ENCODE measurements around the gene DIP2B.
A peak's percentile ranks its signal among the peaks of the same experiment; 100 is the strongest.
"Not testable (repeated sequence)": the region's sequence is repeated elsewhere in the genome, so short reads cannot be mapped to it uniquely, and the experiment has no call there.

The DIP2B gene

DNA sequence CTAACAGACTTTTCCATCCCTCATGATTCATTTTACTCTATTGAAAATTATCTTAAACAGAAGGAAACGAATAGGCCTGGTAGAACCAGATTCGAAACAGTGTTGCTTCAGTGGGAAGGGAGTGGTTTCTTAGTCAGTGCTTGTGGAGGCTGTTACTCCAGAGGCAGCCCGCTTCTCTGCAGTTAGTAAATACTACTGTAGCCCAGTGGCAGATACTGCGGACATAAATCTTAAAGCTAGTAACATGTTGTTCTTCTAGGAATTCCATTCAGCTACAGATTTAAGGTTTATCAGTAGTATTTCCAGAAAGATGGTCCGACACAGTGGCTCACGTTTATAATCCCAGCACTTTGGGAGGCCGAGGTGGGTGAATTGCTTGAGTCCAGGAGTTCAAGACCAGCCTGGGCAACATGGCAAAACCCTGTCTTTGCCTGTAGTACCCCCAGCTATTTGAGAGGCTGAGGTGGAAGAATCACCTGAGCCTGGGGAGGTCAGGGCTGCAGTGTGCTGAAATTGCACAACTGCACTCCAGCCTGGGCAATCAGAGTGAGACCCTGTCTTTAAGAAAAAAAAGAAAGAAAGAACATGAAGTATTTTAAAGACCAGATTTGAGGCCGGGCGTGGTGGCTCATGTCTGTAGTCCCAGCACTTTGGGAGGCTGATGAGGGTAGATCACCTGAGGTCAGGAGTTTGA lies 45.9 kb downstream of the DIP2B start:
- DNase-seq (ENCODE audit: low read depth): no peak

DNA sequence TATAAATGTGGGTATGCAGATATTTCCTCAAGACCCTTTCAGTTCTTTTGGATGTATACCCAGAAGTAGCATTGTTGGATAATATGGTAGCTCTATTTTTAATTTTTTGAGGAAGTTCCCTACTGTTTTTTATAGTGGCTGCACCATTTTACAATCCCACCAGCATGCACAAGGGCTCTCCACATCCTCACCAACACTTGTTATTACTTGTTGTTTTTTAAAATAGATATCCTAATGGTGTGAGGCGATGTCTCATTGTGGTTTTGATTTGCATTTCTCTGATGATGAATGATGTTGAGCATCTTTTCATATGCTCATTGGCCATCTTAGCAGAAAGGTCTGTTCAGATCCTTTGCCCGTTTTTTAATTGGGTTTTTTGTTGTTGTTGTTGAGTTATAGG lies 47.1 kb downstream of the DIP2B start:
- DNase-seq (ENCODE audit: low read depth): no peak

DNA sequence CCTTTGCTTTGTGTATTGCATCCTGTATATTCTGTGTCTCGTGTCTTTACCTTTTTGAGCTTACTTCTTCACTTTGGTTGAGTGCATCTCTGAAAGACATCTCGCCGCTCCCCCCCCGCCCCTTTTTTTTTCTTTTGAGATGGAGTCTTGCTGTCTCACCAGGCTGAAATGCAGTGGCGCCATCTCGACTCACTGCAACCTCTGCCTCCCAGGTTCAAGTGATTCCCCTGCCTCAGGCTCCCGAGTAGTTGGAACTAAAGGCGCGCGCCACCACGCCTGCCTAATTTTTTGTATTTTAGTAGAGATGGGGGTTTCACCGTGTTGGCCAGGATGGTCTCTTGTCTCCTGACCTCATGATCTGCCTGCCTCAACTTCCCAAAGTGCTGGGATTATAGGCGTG lies 49.9 kb downstream of the DIP2B start:
- DNase-seq (ENCODE audit: low read depth): no peak

DNA sequence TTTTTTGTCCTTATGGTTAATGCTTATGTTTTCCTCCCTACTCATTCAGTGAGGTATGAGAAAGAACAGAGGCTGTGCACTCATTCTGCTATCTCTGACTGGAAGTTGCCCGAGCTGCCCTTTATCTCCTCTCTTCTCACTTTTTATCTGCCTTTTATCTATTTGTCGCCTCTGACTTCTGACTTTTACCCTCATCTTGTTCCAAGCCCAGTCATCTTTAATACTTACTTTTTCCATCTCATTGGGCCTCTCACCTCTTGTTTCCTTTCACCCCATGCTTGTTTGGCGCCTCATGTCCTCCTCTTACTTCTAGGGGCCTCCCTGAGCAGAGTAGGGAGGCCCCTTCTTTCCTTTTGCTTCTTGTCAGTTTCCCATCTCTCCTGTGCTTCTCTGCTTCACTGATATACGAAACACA lies 50.7 kb downstream of the DIP2B start:
- no peak for DNase-seq (ENCODE audit: low read depth)

DNA sequence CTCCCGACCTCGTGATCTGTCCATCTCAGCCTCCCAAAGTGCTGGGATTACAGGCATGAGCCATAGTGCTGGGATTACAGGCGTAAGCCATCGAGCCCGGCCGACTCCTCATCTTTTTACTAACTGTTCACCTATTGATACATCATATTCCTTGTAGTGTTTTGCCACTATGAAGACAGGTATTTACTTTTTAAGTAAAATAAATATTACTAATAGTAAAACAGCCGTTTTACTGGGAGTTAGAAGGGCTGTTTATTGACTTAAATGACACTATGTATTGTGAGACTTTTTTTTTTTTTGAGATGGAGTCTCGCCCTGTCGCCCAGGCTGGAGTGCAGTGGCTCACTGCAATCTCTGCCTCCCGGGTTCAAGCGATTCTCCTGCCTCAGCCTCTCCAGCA lies 51.5 kb downstream of the DIP2B start:
- DNase-seq (ENCODE audit: low read depth): no peak

DNA sequence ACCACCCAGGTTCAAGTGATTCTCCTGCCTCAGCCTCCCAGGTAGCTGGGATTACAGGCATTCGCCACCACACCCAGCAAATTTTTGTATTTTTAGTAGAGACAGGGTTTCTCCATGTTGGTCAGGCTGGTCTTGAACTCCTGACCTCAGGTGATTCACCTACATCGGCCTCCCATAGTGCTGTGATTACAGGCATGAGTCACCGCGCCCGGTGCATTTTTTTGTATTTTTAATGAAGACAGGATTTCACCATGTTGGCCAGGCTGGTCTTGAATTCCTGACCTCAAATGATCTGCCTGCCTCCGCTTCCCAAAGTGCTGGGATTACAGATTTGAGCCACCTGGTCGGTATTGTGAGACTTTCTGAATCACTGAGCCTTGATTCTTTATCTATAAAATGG lies 52.0 kb downstream of the DIP2B start:
- not testable (repeated sequence) for DNase-seq (ENCODE audit: low read depth)

DNA sequence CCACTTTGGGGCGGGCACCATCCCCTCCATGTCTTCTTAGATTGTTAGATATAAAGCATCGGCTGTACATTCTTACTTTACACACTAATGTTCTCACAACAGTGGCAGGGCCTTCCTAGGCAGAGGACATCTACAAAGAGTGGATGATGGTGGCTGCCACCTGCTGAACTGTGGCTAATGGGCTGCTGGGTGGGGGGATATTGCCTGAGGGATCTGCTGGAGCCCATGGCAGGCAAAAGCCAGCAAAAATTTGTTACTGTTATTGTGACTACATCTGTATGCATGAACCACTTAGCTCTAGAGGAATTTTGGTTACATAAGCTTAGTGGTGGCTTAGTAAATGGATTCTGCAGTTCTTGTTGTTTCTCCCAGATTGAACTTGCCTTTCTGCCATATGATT lies 52.6 kb downstream of the DIP2B start:
- no peak for DNase-seq (ENCODE audit: low read depth)

DNA sequence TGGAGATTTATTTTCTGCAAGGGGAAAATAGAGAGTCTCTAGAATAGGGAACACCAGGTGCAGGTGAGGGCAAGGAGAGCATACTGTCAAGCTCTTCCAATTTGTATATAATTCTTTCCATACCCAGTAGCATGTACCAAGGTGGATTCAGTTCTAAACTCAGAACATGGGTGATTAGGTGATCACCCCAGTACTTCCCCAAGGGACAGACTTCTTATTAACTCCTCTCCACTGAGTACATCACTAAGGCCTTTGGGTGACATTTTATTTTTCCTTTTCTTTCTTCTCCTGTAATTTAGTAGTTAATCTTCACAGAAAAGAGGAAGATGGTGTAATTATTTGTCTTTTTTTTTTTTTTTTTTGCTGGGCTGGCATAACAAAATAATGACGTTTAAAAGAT lies 54.2 kb downstream of the DIP2B start:
- DNase-seq (ENCODE audit: low read depth): no peak

DNA sequence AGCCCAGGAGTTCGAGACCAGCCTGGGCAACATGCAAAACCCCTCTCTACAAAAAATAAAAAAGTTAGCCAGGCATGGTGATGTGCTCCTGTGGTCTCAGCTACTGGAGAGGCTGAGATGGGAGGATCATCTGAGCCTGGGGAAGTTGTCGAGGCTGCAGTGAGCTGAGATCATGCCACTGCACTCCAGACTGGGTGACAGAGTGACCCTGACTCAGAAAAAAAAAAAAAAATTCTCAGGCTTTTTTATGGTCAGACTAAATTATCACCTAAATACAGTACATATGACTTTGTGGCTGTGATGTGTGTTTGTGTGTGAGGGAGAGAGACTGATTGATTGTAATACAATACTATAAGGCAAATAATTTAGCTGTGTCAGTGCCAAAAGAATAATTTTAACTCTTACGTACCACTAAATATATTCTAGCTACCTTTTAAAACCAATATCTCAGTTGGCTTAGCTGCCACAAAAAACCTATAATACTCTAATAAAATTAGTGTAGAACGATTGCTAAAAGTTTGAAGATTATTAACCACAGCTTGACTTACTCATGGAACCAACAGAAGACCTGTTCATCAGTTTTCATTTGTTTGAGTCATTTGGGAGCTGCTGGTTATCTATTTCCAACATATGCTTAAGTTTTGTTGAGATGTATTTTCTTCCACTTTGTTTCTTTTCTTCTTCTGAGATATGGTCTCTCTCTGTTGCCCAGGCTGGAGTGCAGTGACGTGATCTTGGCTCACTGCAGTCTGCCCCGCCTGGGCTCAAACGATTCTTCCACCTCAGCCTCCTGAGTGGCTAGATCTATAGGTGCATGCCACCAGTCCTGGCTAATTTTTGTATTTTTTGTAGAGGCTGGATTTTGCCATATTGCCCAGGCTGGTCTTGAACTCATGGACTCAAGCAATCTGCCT lies 58.0 kb downstream of the DIP2B start:
- DNase-seq (ENCODE audit: low read depth): no peak

DNA sequence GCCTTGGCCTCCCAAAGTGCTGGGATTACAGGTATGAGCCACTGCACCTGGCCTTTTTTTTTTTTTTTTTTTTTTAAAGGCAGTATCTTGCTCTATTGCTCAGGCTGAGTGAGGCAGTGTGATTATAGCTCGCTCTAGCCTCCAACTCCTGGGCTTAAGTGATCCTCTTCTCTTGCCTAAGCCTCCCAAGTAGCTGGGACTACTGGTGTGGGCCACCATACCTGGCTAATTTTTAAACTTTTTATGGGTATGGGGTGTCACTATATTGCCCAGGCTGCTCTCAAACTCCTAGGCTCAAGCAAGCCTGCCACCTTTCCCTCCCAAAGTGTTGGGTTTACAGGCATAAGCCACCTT lies 58.6 kb downstream of the DIP2B start:
- DNase-seq (ENCODE audit: low read depth): no peak

DNA sequence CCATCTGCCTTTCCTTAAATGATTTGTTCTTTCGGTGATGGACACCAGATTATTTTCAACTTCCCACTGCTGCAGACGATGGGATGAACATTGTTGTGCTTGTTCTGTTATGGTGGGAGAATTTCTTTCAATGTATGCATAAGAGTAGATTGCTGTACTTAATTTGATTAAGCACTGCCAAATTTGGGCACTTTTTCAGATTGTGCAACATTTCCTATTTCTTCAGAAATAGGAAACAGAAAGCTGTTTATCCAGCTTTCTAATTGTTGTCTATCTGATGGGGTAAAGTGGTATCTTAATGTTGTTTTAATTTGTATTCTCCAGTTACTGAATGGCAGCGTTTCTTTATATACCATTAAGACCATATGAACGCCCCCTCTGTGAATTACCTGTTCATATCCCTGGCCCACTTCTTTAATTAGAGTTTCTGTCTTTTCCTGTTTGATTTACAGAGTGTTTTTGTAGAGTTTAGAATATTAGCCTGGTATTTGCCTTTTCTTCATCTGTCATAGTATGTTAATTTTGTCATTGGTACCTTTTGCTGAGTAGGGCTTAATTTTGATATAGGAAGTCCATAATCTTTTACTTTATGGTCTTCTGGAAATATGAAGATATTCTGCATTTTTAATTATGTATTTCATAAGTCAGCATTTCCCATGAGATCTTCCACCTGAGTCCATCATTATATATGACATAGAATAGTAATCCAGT lies 59.6 kb downstream of the DIP2B start:
- DNase-seq (ENCODE audit: low read depth): peak; percentile 45

DNA sequence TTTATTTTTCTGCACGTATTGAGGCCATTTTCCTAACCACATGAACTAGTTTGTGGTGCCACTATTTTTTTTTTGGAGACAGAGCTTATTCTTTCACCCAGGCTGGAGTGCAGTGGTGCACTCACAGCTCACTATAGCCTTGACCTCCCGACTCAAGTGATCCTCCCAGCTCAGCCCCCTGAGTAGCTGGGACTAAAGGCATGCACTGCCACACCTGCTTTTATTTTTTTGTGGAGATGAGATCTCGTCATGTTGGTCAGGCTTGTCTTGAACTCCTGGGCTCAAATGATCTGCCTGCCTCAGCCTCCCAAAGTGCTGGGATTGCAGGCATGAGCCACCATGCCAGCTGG lies 60.1 kb downstream of the DIP2B start:
- no peak for DNase-seq (ENCODE audit: low read depth)

DNA sequence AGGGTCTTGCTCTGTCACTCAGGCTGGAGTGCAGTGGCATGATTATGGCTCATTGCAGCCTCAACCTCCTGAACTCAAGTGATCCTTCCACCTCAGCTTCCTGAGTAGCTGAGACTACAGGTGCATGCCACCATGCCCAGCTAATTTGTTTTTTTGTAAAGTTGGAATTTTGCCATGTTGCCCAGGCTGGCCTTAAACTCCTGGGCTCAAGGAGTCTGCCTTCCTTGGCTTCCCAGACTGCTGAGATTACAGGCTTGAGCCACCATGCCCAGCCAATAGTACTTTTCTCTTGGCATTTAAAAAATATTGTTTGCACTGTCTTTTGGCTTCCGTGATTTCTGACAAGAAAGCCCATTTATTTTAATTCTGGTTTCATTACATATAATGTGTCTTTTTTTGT lies 61.3 kb downstream of the DIP2B start:
- DNase-seq (ENCODE audit: low read depth): no peak

DNA sequence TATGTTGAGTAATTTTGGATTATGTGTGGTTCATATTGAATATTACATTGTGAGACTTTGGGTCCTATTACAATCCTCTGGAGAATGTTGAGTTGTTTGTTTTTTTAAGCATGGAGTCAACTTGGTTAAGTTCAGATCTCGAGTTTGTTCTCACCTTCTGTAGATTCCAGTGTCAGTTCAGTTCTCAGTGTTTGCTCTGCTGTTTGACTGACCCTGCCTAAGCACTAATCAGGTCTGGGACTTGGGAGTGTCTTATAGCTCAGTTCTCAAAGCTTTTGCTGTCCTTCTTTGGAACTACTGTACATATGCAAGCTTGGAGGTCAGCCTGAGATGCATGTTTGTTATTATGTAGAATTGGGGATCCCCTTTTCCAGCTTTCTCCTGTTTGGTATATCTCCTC lies 63.1 kb downstream of the DIP2B start:
- DNase-seq (ENCODE audit: low read depth): peak; percentile 56

DNA sequence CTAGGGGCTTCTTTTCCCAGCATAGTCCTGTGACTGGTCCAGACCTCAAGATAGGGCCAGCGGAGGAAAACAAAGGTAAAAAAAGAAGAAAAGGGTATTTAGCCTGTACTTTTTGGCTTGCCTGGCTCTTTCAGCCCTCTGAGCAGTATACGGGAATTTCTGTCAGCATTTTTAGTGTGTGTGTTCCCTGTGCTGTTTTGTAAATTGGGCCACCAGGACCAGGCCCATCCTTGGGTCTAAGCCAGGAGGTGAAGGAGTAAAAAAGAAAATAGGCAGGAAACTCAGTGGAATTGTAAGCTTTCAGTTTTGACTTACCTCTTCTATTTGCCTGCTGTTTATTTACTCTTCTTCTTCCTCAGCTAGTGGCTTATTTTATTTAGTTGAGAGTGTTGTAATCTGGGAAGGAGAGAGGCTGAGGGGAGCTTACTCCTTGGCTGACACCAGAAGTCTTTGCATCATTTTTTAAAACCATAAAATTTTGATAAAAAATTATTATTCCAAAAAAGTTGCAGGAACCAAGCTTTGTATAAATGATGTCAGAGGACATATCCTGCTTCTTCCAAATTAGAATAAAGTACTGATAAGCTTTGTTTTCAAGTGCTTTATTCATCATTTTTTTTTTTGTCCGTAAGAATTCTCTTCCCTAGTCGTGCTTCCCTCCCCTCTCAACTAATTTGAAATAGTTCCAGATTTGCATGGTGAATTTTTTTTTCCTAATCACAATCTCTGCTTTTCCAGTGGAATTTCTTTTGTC lies 63.7 kb downstream of the DIP2B start:
- peak; percentile 32 for DNase-seq (ENCODE audit: low read depth)

DNA sequence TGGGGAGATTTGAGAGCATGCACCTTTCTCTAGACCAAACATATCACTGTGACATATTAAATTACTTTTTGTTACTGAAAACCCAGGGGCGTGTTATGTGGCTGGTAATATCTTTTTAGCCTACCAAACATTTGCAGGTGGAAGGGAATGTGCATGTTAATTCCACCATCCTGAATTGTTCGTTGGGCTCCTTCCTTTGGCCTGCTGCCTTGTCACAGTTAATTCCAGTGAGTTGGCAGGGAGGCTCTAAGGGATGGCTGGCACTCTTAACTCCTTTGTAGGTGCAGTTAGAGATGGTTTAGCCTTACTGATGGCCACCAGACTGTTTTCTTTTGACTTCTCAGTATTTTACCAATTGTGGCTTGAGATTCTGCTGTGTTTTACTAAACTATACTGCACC lies 64.5 kb downstream of the DIP2B start:
- DNase-seq (ENCODE audit: low read depth): no peak

DNA sequence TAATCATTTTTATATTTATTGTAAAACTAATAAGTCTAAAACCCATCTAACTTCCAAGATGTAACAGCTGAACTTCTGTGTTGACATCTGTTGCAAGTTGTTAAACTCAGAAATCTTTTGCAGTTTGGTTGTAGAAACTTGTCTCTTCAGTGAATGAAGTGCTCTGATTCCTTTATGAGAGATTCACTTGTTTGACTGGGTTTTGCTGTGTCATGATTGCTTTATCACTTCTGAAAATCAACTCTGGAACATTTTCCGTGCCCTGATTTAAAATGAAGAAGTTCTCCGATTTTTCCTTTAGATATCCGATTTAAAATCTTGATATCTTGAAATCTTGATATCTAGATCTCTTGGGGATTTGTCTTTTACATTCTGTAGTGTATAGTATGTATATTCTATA lies 65.1 kb downstream of the DIP2B start:
- DNase-seq (ENCODE audit: low read depth): no peak

DNA sequence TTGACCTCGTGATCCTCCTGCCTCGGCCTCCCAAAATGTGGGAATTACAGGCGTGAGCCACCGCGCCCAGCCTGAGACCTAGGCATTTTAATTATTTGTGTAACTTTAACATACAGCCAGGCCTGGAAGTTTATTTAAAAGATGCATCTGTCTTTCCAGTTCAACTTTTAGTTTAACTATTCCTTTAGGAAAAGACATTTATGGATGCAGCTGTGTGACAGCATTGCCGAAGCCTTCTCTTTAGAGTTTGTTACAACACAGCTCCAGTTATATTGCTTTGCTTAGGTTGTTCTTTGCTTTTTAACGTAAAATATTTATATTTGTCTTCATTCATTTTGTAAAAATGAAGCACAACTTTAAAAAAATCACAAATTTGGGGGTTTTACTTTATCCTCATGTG lies 67.0 kb downstream of the DIP2B start:
- no peak for DNase-seq (ENCODE audit: low read depth)

DNA sequence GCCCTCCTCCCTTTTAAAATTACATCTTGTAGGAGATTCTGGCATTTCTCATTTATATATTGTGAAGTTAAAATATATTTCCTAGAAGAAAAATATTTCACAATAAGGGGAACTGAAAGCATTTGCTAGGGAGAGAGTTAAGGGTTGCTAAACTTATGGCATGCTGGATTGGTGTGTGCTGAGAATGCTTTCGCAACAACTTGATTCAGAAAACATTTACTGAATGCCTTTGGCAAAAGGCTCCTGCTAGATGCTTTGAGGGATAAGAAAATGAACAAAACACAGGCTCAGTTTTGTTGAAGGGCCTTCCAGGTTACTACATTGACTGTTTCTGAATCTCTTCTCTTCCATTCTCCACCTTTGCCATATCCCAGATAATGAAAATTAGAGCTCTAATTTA lies 67.5 kb downstream of the DIP2B start:
- peak; percentile 92 for DNase-seq (ENCODE audit: low read depth)

DNA sequence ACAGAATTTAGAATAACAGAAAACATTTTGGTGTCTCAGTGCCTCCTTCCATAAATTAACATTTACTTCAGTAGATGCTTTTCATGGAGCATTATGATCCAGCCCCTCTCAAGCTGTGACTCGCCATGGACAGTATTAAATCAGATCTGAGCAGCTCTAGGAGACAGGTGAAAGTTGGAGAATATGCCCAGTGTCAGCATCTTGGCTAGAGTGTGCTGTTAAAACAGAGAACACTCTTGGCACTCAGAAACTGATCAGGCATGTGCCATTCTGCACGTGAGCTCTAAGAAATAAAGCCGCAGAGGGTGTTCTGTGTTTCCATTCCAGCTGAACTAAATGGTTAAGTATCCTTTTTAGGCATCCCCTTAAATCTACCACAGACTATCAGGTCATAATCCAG lies 68.0 kb downstream of the DIP2B start:
- DNase-seq (ENCODE audit: low read depth): no peak

DNA sequence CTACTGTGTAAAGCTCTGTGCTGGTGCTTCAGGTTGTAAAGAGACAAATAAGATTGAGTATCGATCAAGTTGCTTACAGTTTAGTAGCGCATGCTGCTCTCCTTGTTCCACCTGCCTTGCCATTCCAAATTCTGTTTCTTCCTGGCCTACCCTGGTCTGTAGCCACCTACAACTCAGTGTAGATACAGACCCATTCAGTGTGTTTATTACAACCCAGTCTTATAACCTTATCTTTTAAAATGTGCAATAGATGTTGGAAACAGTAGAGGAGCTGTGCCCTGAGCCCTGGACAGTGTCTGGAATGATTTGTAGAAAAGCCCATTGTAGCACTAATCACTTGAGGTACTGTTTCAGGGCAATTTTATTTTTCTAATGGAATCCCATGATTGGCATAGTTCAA lies 68.5 kb downstream of the DIP2B start:
- no peak for DNase-seq (ENCODE audit: low read depth)

DNA sequence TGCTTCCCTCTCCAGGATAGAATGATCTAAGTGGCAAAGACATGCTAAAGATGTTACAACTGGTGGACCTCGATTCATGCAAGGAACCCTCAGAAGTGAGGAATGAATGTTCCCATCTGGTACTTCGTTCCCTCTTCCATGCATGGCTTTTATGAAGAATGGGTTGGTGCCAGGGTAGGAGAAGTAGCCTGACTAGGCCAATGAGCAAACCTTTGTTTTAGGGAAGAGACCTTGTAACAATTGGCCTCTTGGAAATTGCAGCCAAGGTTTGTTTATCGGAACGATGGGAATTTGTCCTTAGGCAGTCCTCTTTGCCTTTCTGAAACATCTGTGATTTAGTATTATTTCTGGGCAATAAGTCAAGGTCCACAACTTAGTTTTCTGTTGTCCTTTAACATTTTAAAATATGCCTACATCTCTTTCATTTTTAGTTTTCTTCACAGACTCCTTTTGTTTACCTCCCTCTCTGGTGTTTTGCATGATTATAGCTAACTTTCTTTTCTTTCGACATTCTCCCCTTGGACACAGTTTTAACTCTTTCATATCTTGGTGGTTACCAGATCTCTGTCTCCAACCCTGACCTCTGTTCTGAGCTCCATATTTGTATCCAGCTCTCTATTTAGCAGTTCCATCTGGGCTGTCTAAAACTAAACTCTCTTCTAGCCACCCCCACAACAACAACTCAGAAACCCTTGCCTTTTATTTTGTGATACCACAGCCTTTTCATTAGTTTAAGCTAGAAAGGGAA lies 70.0 kb downstream of the DIP2B start:
- DNase-seq (ENCODE audit: low read depth): peak; percentile 78
